PC-9 (cell line): ENCODE measurements around the gene PNPO. TPM values are rescaled to one million over a fixed set of nuclear protein-coding genes. Genes with fewer than 3 reads are reported as not detected.

Source experiments
- BruUV-seq: library from RNA; stranded (reverse); fragments of 400-500 nt; replicated peaks from 2 replicates; lab custom pipeline; 2021; lab: Mats Ljungman, UMichigan
- CTCF ChIA-PET: fragments of 300-600 bp; sonication (Branson Sonifier 250); formaldehyde crosslinking; loops from one replicate; lab custom pipeline; 2022; ENCODE audit warnings: antibody characterized with exemption; lab: Charles Lee
- POLR2A ChIA-PET: fragments of 300-600 bp; sonication (Branson Sonifier 250); formaldehyde crosslinking; loops from one replicate; lab custom pipeline; 2022; ENCODE audit warnings: antibody characterized with exemption; ENCODE audit not compliant: unreplicated experiment; lab: Charles Lee
- DNase-seq, 2 experiments: peaks; one replicate each; pipeline versions ENCODE4 v3.0.0 to v3.0.0-alpha.2; 2015 to 2022; ENCODE audit warnings: mixed read lengths in 1 of 2
- H2AFZ ChIP-seq: fragments of 200-600 bp; sonication (generic); 2 replicates; pipeline ENCODE4 v1.8.1; 2017; ENCODE audit warnings: antibody characterized with exemption
- H3F3A ChIP-seq: fragments of 200-600 bp; sonication (generic); 2 replicates; pipeline ENCODE4 v1.8.1; 2017; ENCODE audit warnings: antibody characterized with exemption, mild to moderate bottlenecking, low read depth; ENCODE audit not compliant: insufficient read depth
- H3K27ac ChIP-seq: fragments of 200-600 bp; sonication (generic); 2 replicates; pipeline ENCODE4 v1.6.1; 2016; ENCODE audit warnings: mixed run types
- H3K27me3 ChIP-seq: fragments of 200-600 bp; sonication (generic); 2 replicates; pipeline ENCODE4 v1.6.1; 2016; ENCODE audit warnings: low read depth, mixed run types; ENCODE audit not compliant: insufficient read depth
- H3K36me3 ChIP-seq: fragments of 200-600 bp; sonication (generic); 2 replicates; pipeline ENCODE4 v1.6.1; 2016; ENCODE audit warnings: low read depth, mixed run types
- H3K4me1 ChIP-seq: fragments of 200-600 bp; sonication (generic); replicated peaks from 2 replicates; pipeline ENCODE4 v1.6.1; 2016; ENCODE audit warnings: mixed run types; ENCODE audit not compliant: insufficient read depth
- H3K4me2 ChIP-seq: fragments of 200-600 bp; sonication (generic); 2 replicates; pipeline ENCODE4 v1.6.1; 2017; ENCODE audit warnings: mixed run types
- H3K4me3 ChIP-seq: fragments of 200-600 bp; sonication (generic); 2 replicates; pipeline ENCODE4 v1.6.1; 2016; ENCODE audit warnings: mixed run types
- H3K79me2 ChIP-seq: fragments of 200-600 bp; sonication (generic); 2 replicates; pipeline ENCODE4 v1.6.1; 2017; ENCODE audit warnings: low read depth, mixed run types
- H3K9me2 ChIP-seq: fragments of 200-600 bp; sonication (generic); 2 replicates; pipeline ENCODE4 v1.8.1; 2017; ENCODE audit warnings: mild to moderate bottlenecking; ENCODE audit not compliant: insufficient read depth
- H3K9me3 ChIP-seq: fragments of 200-600 bp; sonication (generic); 2 replicates; pipeline ENCODE4 v1.8.1; 2016; ENCODE audit warnings: low read depth; ENCODE audit not compliant: insufficient read depth
- H4K20me1 ChIP-seq: fragments of 200-600 bp; sonication (generic); 2 replicates; pipeline ENCODE4 v1.8.1; 2017; ENCODE audit not compliant: insufficient read depth
- CTCF ChIP-seq: fragments of 200-600 bp; sonication (generic); conservative IDR thresholded peaks from 2 replicates; pipeline ENCODE4 v1.6.1; 2017; ENCODE audit warnings: mixed run types, antibody characterized with exemption, mild to moderate bottlenecking, moderate library complexity
- EZH2 ChIP-seq: fragments of 200-600 bp; sonication (generic); IDR thresholded peaks from 2 replicates; pipeline ENCODE4 v1.8.0; 2017; ENCODE audit warnings: antibody characterized with exemption, low read depth
- intact Hi-C: fragments of 100-400 bp; cut with micrococcal nuclease; formaldehyde crosslinking; loops from one replicate; pipeline ENCODE4 v1.10.0; 2022; ENCODE audit not compliant: unreplicated experiment
- total RNA-seq: library from RNA; stranded (reverse); gene quantifications from 2 replicates; pipeline ENCODE4 v1.2.3, GENCODE V29; 2021

The PNPO gene
- total RNA-seq, 1 experiment from 2014 or later: 40.2 TPM

- DNase-seq: no peak
- Histone ChIP-seq H3K27ac (peak overlapping the region; percentile 88), H2AFZ (no peak overlapping the region), H3K27me3 (no peaks in the 10 kb centered on the region), H3K36me3 (no peaks in the 10 kb centered on the region), H3K79me2 (peaks cover 25% of the 10 kb centered on the region; the same call in 1 of the 2 replicates), H3K9me2 (no peaks in the 10 kb centered on the region), H3K4me1 (peaks cover 57% of the 10 kb centered on the region), H3F3A (peaks cover 24% of the 10 kb centered on the region; the same call in 1 of the 2 replicates), H3K9me3 (no peaks in the 10 kb centered on the region), H3K4me3 (peak overlapping the region; percentile 48; the same call in 1 of the 2 replicates), H4K20me1 (no peaks in the 10 kb centered on the region), H3K4me2 (peak overlapping the region; percentile 88)
- ChIA-PET POLR2A (interaction anchor here (0.5 kb wide), 2 partner anchors 9 to 61 kb away, joined by 6 to 25 read pairs; no protein-coding TSS in a partner anchor), CTCF (interaction anchor here (0.7 kb wide), 1 partner anchor 44 kb away, joined by 3 read pairs; no protein-coding TSS in a partner anchor)
- intact Hi-C loops: no loop called here
- TSS peak; percentile 29 for BruUV-seq
- TF ChIP-seq CTCF (no peak), EZH2 (no peak)
Observed at GRCh38 chr17:47955497-47956461, 14.4 kb downstream of the PNPO start.

- H3K9me3 ChIP-seq: no peaks in the 10 kb centered on the region
- peaks cover 62% of the 10 kb centered on the region for H3K4me1 ChIP-seq
- ChIA-PET POLR2A (interaction anchor here (0.5 to 1.1 kb wide), 5 partner anchors 10 to 1690 kb away, joined by 4 to 24 read pairs (median 7); no protein-coding TSS in a partner anchor), CTCF (interaction anchor here (0.5 to 1.2 kb wide), 5 partner anchors 7 to 42 kb away, joined by 3 to 8 read pairs (median 4); partner anchors contain the start of gene CDK5RAP3)
- no peaks in the 10 kb centered on the region for H3K9me2 ChIP-seq
- H3K4me2 ChIP-seq: peak overlapping the region; percentile 88
- H3K27ac ChIP-seq: peak overlapping the region; percentile 88
- TF ChIP-seq EZH2 (no peak), CTCF (no peak)
- BruUV-seq: no TSS peak
- H2AFZ ChIP-seq: no peak overlapping the region
- peak in 1 of 2 experiments; percentile 64 for DNase-seq
- no peaks in the 10 kb centered on the region for H3K36me3 ChIP-seq
- peaks cover 24% of the 10 kb centered on the region; the same call in 1 of the 2 replicates for H3F3A ChIP-seq
- peaks cover 25% of the 10 kb centered on the region; the same call in 1 of the 2 replicates for H3K79me2 ChIP-seq
- no peaks in the 10 kb centered on the region for H4K20me1 ChIP-seq
- intact Hi-C loops: no loop called here
- H3K27me3 ChIP-seq: no peaks in the 10 kb centered on the region
- H3K4me3 ChIP-seq: peak overlapping the region; percentile 48
Observed at GRCh38 chr17:47956791-47957590, 15.6 kb downstream of the PNPO start.
